ENCODE measurements around the gene DOCK2.
"Not testable (repeated sequence)": the region's sequence is repeated elsewhere in the genome, so short reads cannot be mapped to it uniquely, and the experiment has no call there.

DOCK2 gene

GRCh38 chr5:169637085-169637548 lies at the start of gene DOCK2:
TSS of gene DOCK2 (plus strand) at chr5:169637275. CDS start at chr5:169637327, 52 bp downstream.
- DNase-seq = no peak

- DNase-seq = no peak
Measured at GRCh38 chr5:169590602-169591001, 46.5 kb upstream of the DOCK2 start.

GRCh38 chr5:169591636-169592035 lies 45.4 kb upstream of the DOCK2 start:
- DNase-seq = peak; percentile 41

- no peak for DNase-seq
Measured at GRCh38 chr5:169592937-169593650, 44.0 kb upstream of the DOCK2 start.

- DNase-seq = peak; percentile 45
Measured at GRCh38 chr5:169595172-169595820, 41.8 kb upstream of the DOCK2 start.

GRCh38 chr5:169599451-169599850 lies 37.6 kb upstream of the DOCK2 start:
- peak; percentile 16 for DNase-seq

DNA sequence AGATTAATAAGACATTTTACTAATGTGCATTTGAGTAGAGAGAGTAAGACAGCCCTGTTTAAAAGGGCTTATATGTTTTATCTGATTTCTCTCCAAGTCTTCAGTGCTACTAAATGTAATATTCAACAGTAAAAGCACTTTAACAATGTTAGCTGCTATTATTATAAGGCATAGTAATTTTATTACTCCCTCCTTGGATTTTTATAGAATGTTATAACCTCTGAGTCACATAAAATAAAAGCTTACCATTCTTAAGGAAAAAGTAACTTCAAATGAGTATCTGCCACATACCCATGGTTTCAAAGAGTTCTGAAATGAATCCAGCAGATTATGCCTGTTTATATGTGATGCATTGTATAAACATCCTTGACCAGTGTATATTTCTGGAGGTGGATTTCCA lies 34.5 kb upstream of the DOCK2 start:
- DNase-seq = peak; percentile 51

DNA sequence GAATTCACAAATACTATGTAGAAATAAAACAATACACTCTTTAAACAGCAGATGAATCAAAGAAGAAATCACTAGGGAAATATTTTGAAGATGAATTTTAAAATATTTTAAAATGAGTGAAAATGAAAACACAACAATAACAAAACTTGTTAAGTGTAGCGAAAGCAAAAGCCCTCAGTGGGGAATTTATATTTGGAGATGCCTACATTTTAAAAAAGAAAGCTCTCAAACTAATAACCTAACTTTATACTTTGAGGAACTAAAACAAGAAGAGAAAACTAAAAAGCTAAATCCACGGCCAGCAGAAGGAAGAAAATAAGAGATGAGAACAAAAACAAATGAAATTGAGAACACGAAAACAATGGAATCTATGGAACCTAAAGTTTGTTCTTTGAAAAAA lies 30.8 kb upstream of the DOCK2 start:
- no peak for DNase-seq

DNA sequence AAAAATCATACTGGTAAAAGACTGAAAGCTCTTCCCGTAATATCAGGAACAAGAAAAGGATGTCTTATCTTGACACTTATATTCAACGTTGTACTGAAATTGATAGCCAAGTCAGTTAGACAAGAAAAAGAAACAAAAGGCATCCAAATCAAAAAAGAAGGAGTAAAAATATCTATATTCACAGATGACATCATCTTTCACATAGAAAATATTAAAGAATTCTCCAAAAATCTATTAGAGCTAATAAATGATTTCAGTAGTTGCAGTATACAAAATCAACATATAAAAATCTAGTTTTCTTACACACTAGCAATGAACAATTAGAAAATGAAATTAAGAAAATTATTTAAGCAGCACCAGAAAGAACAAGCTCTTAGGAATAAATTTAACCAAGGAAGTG lies 29.2 kb upstream of the DOCK2 start:
- no peak for DNase-seq

GRCh38 chr5:169609716-169610115 lies 27.4 kb upstream of the DOCK2 start:
- DNase-seq = no peak

GRCh38 chr5:169610606-169611005 lies 26.5 kb upstream of the DOCK2 start:
- peak; percentile 52 for DNase-seq

GRCh38 chr5:169615561-169615960 lies 21.5 kb upstream of the DOCK2 start:
- DNase-seq = no peak

- DNase-seq = not testable (repeated sequence)
Measured at GRCh38 chr5:169624307-169624706, 12.8 kb upstream of the DOCK2 start.

- DNase-seq = peak; percentile 98
Measured at GRCh38 chr5:169626779-169627178, 10.3 kb upstream of the DOCK2 start.

- DNase-seq = no peak
Measured at GRCh38 chr5:169627551-169627950, 9.5 kb upstream of the DOCK2 start.

- DNase-seq = peak; percentile 78
Measured at GRCh38 chr5:169628892-169629291, 8.2 kb upstream of the DOCK2 start.

- DNase-seq = peak; percentile 91
Measured at GRCh38 chr5:169629847-169630548, 7.1 kb upstream of the DOCK2 start.

- DNase-seq = peak; percentile 56
Measured at GRCh38 chr5:169631360-169631759, 5.7 kb upstream of the DOCK2 start.

- no peak for DNase-seq
Measured at GRCh38 chr5:169632946-169633345, 4.1 kb upstream of the DOCK2 start.

GRCh38 chr5:169634606-169635005 lies 2.5 kb upstream of the DOCK2 start:
- DNase-seq = no peak

DNA sequence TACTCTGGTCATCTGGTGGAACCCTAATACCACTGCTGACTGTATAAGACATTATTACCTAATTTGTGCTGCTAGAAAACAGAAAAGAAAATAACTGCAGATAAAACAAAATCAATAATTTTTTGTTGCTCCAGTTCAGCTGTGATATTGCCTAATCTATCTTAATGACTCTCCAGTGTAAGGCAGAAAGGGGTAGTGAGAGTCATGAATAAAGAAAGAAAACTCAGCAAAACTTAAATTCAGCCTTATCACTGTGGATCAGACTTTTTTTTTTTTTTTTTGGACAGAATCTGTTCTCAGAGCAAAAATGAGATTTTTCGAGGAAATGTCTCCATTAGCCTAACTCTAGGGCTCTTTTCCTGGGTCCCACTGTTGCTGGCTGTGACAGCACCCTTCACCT lies 1.1 kb upstream of the DOCK2 start:
- DNase-seq = no peak

DNA sequence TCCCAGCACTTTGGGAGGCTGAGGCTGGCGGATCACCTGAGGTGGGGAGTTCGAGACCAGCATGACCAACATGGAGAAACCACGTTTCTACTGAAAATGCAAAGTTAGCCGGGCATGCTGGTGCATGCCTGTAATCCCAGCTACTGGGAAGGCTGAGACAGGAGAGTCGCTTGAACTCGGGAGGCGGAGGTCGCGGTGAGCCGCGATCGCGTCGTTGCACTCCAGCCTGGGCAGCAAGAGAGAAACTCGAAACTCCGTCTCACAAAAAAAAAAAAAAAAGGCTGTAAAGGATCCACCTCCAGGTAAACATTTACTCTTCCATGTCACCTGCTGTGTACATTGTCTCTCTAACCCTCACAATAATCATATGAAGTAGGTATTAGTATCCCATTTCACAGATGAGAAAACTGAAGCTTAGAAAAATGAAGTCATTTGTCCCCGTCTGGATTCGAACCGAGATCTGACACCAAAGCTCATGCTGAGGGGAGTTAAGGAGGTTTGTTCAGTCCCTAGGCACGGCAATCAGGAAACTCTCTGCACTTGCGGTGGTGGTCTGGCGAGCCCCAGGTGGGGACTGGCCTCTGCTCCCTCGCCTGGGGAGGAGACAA lies 494 bp upstream of the DOCK2 start:
- DNase-seq = no peak

- no peak for DNase-seq
Measured at GRCh38 chr5:169637549-169638121, 560 bp downstream of the DOCK2 start.
